ENCODE measurements around the gene BIRC7. TPM values are rescaled to one million over a fixed set of nuclear protein-coding genes. Genes with fewer than 3 reads are reported as not detected.
A peak's percentile ranks its signal among the peaks of the same experiment; 100 is the strongest.

Gene BIRC7
- total RNA-seq, 2 donors from 2014 or later: 0.74 TPM; not detected in 1

- peaks cover 12% of the 10 kb centered on the region for H3K27me3 Mint-ChIP-seq (ENCODE audit: low read depth)
- H3K4me3 Mint-ChIP-seq: no peak overlapping the region
- no peaks in the 10 kb centered on the region for H3K4me1 Mint-ChIP-seq (ENCODE audit: low read depth)
Observed at GRCh38 chr20:63236116-63236837, 572 bp downstream of the BIRC7 start.

DNA sequence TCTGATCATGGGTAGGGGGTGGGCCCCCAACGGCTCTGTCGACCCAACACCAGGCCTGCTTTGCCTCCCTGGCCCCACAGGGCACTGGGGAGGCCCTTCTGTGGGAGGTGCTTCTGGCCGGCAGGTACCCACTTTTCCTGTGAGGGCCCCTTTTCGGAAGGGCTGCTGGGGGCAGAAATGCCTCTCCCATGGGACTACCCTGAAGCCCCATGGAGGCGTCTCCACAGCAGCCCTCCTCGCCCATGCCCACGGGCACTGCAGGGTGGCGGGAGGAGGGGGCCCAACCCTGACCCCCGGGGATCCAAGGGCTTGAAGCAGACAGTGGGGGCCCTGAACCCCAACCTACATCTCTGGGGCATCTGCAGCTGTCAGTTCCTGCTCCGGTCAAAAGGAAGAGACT is 2.3 kb downstream of the BIRC7 start:
- Mint-ChIP-seq H3K36me3 (ENCODE audit: insufficient read depth in 2 of 2) (no peaks in the 10 kb centered on the region), H3K27ac (no peak overlapping the region), H3K9me3 (no peaks in the 10 kb centered on the region), H3K4me3 (no peak overlapping the region), H3K4me1 (ENCODE audit: low read depth) (no peaks in the 10 kb centered on the region), H3K27me3 (ENCODE audit: low read depth) (no peaks in the 10 kb centered on the region)
- ATAC-seq (replicated peaks in 1 of 2): no peak
- DNase-seq: no peak

More at GRCh38 chr20:63236116-63236837, 572 bp downstream of the BIRC7 start:
- no peaks in the 10 kb centered on the region for H3K9me3 Mint-ChIP-seq
- ATAC-seq (replicated peaks in 1 of 2) (no peak), DNase-seq (no peak)
- H3K36me3 Mint-ChIP-seq (ENCODE audit: insufficient read depth in 2 of 2): no peaks in the 10 kb centered on the region
- no peak overlapping the region for H3K27ac Mint-ChIP-seq

GRCh38 chr20:63238514-63239125 is 2.9 kb downstream of the BIRC7 start:
- Mint-ChIP-seq H3K27ac (no peak overlapping the region), H3K9me3 (no peaks in the 10 kb centered on the region), H3K4me1 (ENCODE audit: low read depth) (no peaks in the 10 kb centered on the region), H3K4me3 (no peak overlapping the region), H3K36me3 (ENCODE audit: insufficient read depth in 2 of 2) (no peaks in the 10 kb centered on the region), H3K27me3 (ENCODE audit: low read depth) (no peaks in the 10 kb centered on the region)
- DNase-seq: no peak
- peak; percentile 42 to 52 for ATAC-seq (replicated peaks in 1 of 2)

DNA sequence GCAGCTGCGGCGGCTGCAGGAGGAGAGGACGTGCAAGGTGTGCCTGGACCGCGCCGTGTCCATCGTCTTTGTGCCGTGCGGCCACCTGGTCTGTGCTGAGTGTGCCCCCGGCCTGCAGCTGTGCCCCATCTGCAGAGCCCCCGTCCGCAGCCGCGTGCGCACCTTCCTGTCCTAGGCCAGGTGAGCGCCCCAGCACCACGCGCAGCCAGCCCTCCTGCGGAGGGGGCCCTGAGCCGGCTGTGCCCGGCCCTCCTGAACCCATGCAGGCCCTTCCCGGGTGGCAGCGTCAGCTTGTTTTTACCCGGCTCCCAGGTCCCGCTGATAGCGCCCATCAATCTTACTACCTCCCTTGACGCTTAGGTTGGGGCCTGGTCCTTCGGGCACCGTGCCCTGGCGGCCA is 3.7 kb downstream of the BIRC7 start:
- Mint-ChIP-seq H3K27me3 (ENCODE audit: low read depth) (no peaks in the 10 kb centered on the region), H3K9me3 (no peaks in the 10 kb centered on the region), H3K36me3 (ENCODE audit: insufficient read depth in 2 of 2) (no peaks in the 10 kb centered on the region), H3K4me1 (ENCODE audit: low read depth) (no peaks in the 10 kb centered on the region), H3K4me3 (no peak overlapping the region), H3K27ac (no peak overlapping the region)
- ATAC-seq (replicated peaks in 1 of 2) (no peak), DNase-seq (no peak)

- no peak overlapping the region for H3K4me3 Mint-ChIP-seq
- no peaks in the 10 kb centered on the region for H3K9me3 Mint-ChIP-seq
- H3K27me3 Mint-ChIP-seq (ENCODE audit: low read depth): no peaks in the 10 kb centered on the region
- H3K36me3 Mint-ChIP-seq (ENCODE audit: insufficient read depth in 2 of 2): no peaks in the 10 kb centered on the region
- no peaks in the 10 kb centered on the region for H3K4me1 Mint-ChIP-seq (ENCODE audit: low read depth)
- no peak for DNase-seq
- no peak overlapping the region for H3K27ac Mint-ChIP-seq
- no peak for ATAC-seq (replicated peaks in 1 of 2)
Observed at GRCh38 chr20:63240004-63240403, 4.3 kb downstream of the BIRC7 start.

DNA sequence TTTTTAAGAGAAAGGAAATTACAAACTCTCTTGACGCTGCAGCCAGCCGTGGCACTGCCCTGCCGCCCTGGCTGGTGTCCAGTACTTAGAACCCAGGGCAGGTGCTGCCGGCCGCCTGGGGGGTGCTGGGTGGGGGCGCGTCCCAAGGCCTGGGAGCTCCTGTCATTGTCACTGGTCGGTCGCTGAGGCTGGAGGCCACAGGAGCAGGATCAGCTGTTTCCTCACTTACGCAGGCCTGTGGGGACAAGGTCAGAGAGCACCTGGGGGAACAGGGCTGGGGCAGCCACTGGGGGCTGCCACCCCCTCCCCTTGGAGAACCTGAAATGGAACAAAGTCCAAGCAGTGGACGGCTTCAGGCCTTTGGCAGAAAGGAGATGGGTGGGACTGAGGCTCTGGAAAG is 5.6 kb downstream of the BIRC7 start:
- Mint-ChIP-seq H3K27ac (no peak overlapping the region), H3K36me3 (ENCODE audit: insufficient read depth in 2 of 2) (no peaks in the 10 kb centered on the region), H3K9me3 (no peaks in the 10 kb centered on the region), H3K4me1 (ENCODE audit: low read depth) (no peaks in the 10 kb centered on the region), H3K27me3 (ENCODE audit: low read depth) (peaks cover 7% of the 10 kb centered on the region), H3K4me3 (no peak overlapping the region)
- DNase-seq (no peak), ATAC-seq (replicated peaks in 1 of 2) (no peak)

DNA sequence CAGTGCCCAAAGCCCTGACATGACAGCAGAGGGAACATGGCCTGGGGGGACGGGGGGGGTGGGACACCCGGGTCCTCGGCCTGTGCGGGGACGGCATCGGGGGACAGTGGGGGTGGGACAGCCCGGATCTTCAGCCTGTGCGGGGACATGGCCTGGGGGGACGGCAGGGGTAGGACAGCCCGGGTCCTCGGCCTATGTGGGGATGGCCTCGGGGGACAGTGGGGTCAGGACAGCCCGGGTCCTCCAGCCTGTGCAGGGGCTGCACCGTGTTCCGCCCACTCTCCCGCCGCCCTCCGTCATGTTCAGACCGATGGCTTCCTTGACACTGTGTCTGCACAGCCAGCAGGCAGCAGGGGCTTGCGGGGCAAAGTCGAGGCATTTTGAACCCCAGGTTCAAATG is 7.0 kb downstream of the BIRC7 start:
- Mint-ChIP-seq H3K4me1 (ENCODE audit: low read depth) (no peaks in the 10 kb centered on the region), H3K9me3 (no peaks in the 10 kb centered on the region), H3K27me3 (ENCODE audit: low read depth) (peaks cover 7% of the 10 kb centered on the region), H3K4me3 (no peak overlapping the region), H3K36me3 (ENCODE audit: insufficient read depth in 2 of 2) (no peaks in the 10 kb centered on the region), H3K27ac (no peak overlapping the region)
- ATAC-seq (replicated peaks in 1 of 2) (no peak), DNase-seq (no peak)

DNA sequence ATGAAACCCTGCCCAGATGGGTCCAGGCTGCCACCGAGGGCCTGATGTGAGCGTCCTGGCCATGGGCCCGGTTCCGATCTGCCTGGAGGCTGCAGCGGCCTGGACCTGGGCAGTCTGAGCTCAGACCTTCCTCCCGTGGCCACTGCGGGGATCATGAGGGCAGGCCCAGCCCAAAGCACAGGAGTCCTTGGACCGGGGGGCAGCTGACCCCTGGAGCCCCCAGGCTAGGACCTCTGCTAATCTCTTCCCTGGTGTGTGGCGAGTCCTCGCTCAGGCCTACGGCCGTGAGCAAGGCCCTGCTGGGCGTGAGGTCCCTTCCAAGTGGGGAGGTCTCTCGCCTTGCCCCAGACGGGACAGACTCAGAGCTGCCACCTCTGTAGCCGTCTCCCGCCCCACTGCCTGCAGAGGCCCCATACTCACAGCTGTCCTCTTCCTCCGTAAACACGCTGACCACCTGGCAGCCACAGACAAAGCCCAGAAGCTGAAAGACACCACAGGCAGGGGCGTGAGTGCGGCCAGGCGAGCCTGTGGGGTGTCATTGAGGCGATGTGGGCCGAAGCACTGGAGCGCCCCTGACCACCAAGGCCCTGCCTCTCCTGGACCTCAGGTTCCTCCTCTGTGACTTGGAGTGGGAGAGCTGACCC is 8.0 kb downstream of the BIRC7 start:
- Mint-ChIP-seq H3K4me3 (no peak overlapping the region), H3K9me3 (no peaks in the 10 kb centered on the region), H3K27me3 (ENCODE audit: low read depth) (peaks cover 11% of the 10 kb centered on the region), H3K36me3 (ENCODE audit: insufficient read depth in 2 of 2) (no peaks in the 10 kb centered on the region), H3K27ac (no peak overlapping the region), H3K4me1 (ENCODE audit: low read depth) (no peaks in the 10 kb centered on the region)
- DNase-seq: no peak
- ATAC-seq (replicated peaks in 1 of 2): no peak

DNA sequence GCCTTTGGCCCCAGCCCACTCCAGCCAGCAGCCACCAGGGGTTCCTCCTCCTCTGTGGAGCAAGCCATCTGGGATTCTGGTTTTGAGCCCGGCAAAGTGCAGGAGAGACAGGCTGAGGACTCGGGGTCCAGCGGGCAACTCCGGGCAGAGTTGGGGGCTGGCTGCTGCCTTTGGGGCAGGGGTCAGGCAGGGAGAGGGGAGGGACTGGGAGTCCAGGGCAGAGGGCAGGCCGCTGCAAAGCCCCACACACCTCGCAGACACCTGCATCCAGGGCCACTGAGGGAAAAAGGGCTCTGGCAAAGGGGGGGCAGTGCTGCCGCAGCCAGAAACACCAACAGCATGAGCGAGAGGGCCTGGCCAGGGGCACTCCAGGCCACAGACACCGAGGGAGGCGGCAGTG is 8.8 kb downstream of the BIRC7 start:
- H3K9me3 Mint-ChIP-seq: no peaks in the 10 kb centered on the region
- H3K27me3 Mint-ChIP-seq (ENCODE audit: low read depth): peaks cover 17% of the 10 kb centered on the region
- no peak for DNase-seq
- H3K36me3 Mint-ChIP-seq (ENCODE audit: insufficient read depth in 2 of 2): no peaks in the 10 kb centered on the region
- H3K4me1 Mint-ChIP-seq (ENCODE audit: low read depth): no peaks in the 10 kb centered on the region
- ATAC-seq (replicated peaks in 1 of 2): no peak
- no peak overlapping the region for H3K27ac Mint-ChIP-seq
- H3K4me3 Mint-ChIP-seq: no peak overlapping the region

- no peak for ATAC-seq (replicated peaks in 1 of 2)
- no peak for DNase-seq
- Mint-ChIP-seq H3K9me3 (no peaks in the 10 kb centered on the region), H3K4me3 (no peak overlapping the region), H3K27ac (no peak overlapping the region), H3K36me3 (ENCODE audit: insufficient read depth in 2 of 2) (no peaks in the 10 kb centered on the region), H3K27me3 (ENCODE audit: low read depth) (peaks cover 31% of the 10 kb centered on the region), H3K4me1 (ENCODE audit: low read depth) (no peaks in the 10 kb centered on the region)
Observed at GRCh38 chr20:63246490-63247288, 11.0 kb downstream of the BIRC7 start.

GRCh38 chr20:63247671-63248228 is 12.0 kb downstream of the BIRC7 start:
- H3K4me3 Mint-ChIP-seq: no peak overlapping the region
- peaks cover 36% of the 10 kb centered on the region for H3K27me3 Mint-ChIP-seq (ENCODE audit: low read depth)
- no peaks in the 10 kb centered on the region for H3K36me3 Mint-ChIP-seq (ENCODE audit: insufficient read depth in 2 of 2)
- no peaks in the 10 kb centered on the region for H3K9me3 Mint-ChIP-seq
- H3K4me1 Mint-ChIP-seq (ENCODE audit: low read depth): peaks cover under 1% of the 10 kb centered on the region
- H3K27ac Mint-ChIP-seq: no peak overlapping the region
- ATAC-seq (replicated peaks in 1 of 2) (no peak), DNase-seq (no peak)

DNA sequence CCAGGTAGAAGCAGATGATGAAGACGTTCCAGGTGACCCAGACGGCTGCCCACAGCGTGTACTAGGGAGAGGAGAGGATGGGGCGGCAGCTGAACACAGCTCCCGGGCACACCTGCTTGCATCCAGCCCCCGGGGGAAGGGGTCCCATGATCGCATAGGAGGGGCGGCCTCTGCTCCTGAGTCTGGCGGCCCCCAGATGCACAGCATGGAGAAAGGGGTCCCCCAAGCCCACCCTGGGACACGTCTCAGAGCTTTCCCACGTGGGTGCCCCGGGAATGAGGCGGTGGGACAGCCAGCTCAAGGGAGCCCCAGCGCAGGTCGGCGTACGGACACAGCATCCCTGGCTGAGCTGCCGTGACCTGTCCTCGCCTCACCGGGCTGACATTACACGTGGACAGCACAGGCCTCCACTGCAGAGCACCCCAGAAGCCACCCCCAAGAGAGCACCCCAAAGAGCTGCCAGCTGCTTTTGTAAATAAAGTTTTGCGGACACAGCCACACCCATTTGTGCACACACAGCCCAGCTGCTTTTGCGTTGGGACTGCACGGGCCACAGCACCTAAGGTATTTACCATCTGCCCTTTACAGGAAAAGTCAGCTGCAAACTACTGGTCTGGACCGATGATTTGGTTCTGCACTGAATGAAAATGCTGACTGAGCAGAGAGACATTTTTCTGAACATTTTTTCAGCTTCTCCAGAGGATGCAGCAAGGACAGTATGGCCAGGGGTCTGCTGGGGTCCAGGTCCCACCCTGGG is 13.3 kb downstream of the BIRC7 start:
- peaks cover 6% of the 10 kb centered on the region for H3K4me1 Mint-ChIP-seq (ENCODE audit: low read depth)
- H3K9me3 Mint-ChIP-seq: no peaks in the 10 kb centered on the region
- DNase-seq: no peak
- ATAC-seq (replicated peaks in 1 of 2): no peak
- no peak overlapping the region for H3K27ac Mint-ChIP-seq
- no peak overlapping the region for H3K4me3 Mint-ChIP-seq
- no peaks in the 10 kb centered on the region for H3K36me3 Mint-ChIP-seq (ENCODE audit: insufficient read depth in 2 of 2)
- H3K27me3 Mint-ChIP-seq (ENCODE audit: low read depth): peaks cover 42% of the 10 kb centered on the region

Data from activated T-cell treated with anti-CD3 and anti-CD28 coated beads, Interleukin-2, amount 50 U/mL, for 72 hours (primary cell).